ENCODE measurements around the gene NLK. TPM values are rescaled to one million over a fixed set of nuclear protein-coding genes. Genes with fewer than 3 reads are reported as not detected.
"Not testable (repeated sequence)": the region's sequence is repeated elsewhere in the genome, so short reads cannot be mapped to it uniquely, and the experiment has no call there.

Gene NLK
- total and polyA plus RNA-seq, 7 donors: 9.3 to 17.1 (median 15.0) TPM

DNA sequence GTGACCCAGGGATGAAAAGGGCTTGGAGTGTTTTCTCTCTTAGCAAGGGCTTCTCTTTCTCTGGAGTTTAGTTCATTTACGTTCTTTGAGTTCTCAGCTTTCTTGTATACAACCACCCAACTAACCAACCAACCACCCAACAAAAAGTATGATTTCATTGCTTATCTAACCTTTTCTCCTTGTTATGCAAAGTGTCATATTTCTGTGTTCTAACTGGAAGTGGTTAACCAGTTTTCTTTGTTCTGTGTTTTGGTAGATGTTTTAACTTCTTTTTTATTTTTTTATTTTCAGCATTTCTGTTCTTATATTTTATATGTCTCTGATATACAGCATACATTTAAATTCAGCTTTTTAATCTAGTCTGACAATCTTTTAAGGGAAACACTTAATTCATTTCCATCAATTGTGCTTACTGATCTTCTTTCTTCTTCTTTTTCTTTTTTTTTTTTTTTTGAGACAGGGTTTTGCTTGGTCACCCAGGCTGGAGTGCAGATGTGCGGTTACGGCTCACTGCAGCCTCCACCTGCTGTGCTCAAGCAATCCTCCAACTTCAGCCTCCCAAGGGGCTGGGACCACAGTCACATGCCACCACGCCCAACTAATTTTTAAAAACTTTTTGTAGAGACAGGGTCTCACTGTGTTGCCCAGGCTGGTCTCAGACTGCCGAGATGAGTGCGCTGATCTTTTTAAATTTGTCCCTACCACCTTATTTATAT is 29.6 kb downstream of the NLK start:
- no peak for DNase-seq
- no peaks in the 10 kb centered on the region for H3K27me3 ChIP-seq
- intact Hi-C loops (cut with DNase I): no loop called here
- 80 to 97% methylated on average over 6 of the region's 6 CpGs for WGBS, 2 donors
- no peak overlapping the region for H3K27ac ChIP-seq
- TF ChIP-seq POLR2AphosphoS5 (IDR thresholded peaks at IDR 0.05): no peak
- TF ChIP-seq EP300 (IDR thresholded peaks at IDR 0.05): no peak
- TF ChIP-seq CTCF (IDR thresholded peaks at IDR 0.05): no peak
- no peak for TF ChIP-seq POLR2A (IDR thresholded peaks at IDR 0.05)
- no peak overlapping the region for H3K4me3 ChIP-seq
- H3K4me1 ChIP-seq: peaks cover 0 to 13% (median 0%) of the 10 kb centered on the region in 4 donors
- peaks cover 0 to 6% (median 0%) of the 10 kb centered on the region in 4 donors for H3K36me3 ChIP-seq
- peaks cover 0 to 5% (median 2%) of the 10 kb centered on the region in 4 donors for H3K9me3 ChIP-seq

DNA sequence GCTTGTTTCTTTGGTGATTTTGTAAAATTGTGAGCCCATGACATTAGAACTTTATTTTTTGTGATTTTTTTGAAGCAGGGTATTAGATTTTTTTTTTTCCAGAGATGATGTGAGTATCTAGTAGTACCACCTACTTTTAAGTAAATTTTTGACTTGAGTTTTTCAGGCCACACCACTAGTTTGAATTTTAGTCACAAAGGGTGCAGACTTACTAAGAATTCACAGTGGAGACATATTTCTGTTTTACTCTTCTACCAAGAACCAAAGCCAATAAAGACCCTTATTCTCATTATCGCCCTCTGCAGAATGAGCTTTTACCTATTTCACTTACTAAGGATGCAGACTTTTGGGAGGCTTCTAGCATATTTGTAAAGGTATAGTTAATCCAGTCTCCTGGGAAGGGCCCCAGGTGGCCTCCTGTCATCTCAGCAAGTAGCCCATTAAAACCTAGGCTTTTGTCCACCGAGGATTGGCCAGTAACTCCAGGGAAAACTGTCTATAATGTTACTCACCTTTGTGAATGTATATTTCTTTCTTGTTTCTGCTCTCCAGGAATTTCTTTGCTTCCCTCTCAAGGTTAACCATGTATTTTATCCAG is 30.6 kb downstream of the NLK start:
- 90 to 92% methylated on average over 2 of the region's 2 CpGs for WGBS, 2 donors
- TF ChIP-seq POLR2AphosphoS5 (IDR thresholded peaks at IDR 0.05): no peak
- DNase-seq: no peak
- Histone ChIP-seq H3K9me3 (peaks cover 0 to 5% (median 2%) of the 10 kb centered on the region in 4 donors), H3K4me3 (no peak overlapping the region), H3K27ac (no peak overlapping the region), H3K27me3 (no peaks in the 10 kb centered on the region), H3K4me1 (peaks cover 0 to 13% (median 0%) of the 10 kb centered on the region in 4 donors), H3K36me3 (peaks cover 0 to 6% (median 0%) of the 10 kb centered on the region in 4 donors)
- intact Hi-C loops (cut with DNase I): no loop called here

GRCh38 chr17:28074010-28074409 is 31.5 kb downstream of the NLK start:
- Histone ChIP-seq H3K27ac (no peak overlapping the region), H3K27me3 (no peaks in the 10 kb centered on the region), H3K4me1 (peaks cover 0 to 13% (median 0%) of the 10 kb centered on the region in 4 donors), H3K9me3 (peaks cover 0 to 5% (median 2%) of the 10 kb centered on the region in 4 donors), H3K36me3 (peaks cover 0 to 6% (median 0%) of the 10 kb centered on the region in 4 donors), H3K4me3 (no peak overlapping the region)
- WGBS, 2 donors: 86 to 89% methylated on average over 3 of the region's 3 CpGs
- no peak for DNase-seq
- intact Hi-C loops (cut with DNase I): no loop called here
- TF ChIP-seq POLR2A (IDR thresholded peaks at IDR 0.05): no peak
- TF ChIP-seq EP300 (IDR thresholded peaks at IDR 0.05): no peak
- no peak for TF ChIP-seq CTCF (IDR thresholded peaks at IDR 0.05)
- TF ChIP-seq POLR2AphosphoS5 (IDR thresholded peaks at IDR 0.05): no peak

GRCh38 chr17:28076144-28076543 is 33.7 kb downstream of the NLK start:
- peaks cover 0 to 13% (median 0%) of the 10 kb centered on the region in 4 donors for H3K4me1 ChIP-seq
- H3K27ac ChIP-seq: no peak overlapping the region
- WGBS, 2 donors: 60 to 74% methylated on average over 1 of the region's 1 CpG
- intact Hi-C loops (cut with DNase I): no loop called here
- peaks cover 0 to 5% (median 2%) of the 10 kb centered on the region in 4 donors for H3K9me3 ChIP-seq
- DNase-seq: no peak
- no peak for TF ChIP-seq CTCF (IDR thresholded peaks at IDR 0.05)
- TF ChIP-seq EP300 (IDR thresholded peaks at IDR 0.05): no peak
- TF ChIP-seq POLR2AphosphoS5 (IDR thresholded peaks at IDR 0.05): no peak
- no peak for TF ChIP-seq POLR2A (IDR thresholded peaks at IDR 0.05)
- no peak overlapping the region for H3K4me3 ChIP-seq
- H3K36me3 ChIP-seq: no peaks in the 10 kb centered on the region
- H3K27me3 ChIP-seq: no peaks in the 10 kb centered on the region

DNA sequence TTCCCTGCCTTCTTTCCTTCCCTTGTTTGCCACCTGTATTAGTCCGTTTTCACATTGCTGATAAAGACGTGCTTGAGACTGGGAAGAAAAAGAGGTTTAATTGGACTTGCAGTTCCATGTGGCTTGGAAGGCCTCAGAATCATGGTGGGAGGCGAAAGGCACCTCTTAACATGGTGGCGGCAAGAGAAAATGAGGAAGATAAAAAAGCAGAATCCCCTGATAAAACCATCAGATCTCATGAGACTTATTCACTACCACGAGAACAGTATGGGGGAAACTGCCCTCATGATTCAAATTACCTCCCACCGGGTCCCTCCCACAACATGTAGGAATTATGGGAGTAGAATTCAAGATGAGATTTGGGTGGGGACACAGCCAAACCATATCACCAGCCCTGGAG is 34.7 kb downstream of the NLK start:
- intact Hi-C loops (cut with DNase I); DNase-seq; H3K4me3 ChIP-seq; H3K27ac ChIP-seq; H3K27me3 ChIP-seq; H3K9me3 ChIP-seq; H3K36me3 ChIP-seq: not testable (repeated sequence)
- peaks cover 0 to 19% (median 5%) of the 10 kb centered on the region in 4 donors for H3K4me1 ChIP-seq
- WGBS, 2 donors: 91 to 93% methylated on average over 6 of the region's 6 CpGs

Data from sigmoid colon (tissue), 7 donors.